ENCODE results near the gene ARL11.
"Not testable (repeated sequence)": the region's sequence is repeated elsewhere in the genome, so short reads cannot be mapped to it uniquely, and the experiment has no call there.

Gene ARL11

DNA sequence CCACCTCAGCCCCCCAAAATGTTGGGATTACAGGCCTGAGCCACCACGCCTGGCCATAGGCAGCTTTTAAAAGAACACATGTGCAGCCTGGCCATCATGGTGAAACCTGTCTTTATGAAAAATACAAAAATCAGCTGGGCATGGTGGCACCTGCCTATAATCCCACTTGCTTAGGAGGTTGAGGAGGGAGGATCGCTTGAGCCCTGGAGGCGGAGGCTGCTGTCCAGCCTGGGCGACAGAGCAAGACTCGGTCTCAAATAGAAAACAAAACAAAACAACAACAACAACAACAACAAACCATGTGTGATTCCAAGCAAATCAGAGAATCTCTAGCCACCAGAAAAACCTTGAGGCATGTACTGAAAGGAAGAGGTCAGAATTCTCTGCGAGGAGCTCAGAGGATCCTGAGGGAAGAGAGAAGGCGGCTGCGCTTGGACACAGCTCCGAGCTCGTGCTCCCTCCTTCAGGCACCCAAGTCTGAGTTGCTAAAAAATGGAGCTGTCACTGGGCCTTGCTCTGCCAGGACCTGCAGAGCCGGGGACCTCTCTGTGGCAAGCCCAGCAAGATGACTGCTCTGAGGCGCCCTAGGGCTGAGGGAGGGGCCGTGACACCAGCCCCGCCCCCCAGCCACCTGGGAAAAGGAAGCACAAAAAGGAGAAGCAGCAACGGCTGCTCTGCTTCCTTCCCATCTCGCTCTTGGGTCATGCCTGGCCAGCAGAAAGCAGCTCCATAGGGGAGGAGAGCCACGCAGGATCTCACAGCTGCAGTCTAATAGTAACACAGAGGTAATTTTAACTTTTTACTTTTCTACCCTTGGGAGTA is at the start of gene ARL11:
TSS of gene ARL11 (plus strand) at position 677 of the 822 bp plus-strand sequence. CDS start 1,941 bp downstream, outside the sequence.
- peak; percentile 13 for DNase-seq (ENCODE audit: low read depth)

DNA sequence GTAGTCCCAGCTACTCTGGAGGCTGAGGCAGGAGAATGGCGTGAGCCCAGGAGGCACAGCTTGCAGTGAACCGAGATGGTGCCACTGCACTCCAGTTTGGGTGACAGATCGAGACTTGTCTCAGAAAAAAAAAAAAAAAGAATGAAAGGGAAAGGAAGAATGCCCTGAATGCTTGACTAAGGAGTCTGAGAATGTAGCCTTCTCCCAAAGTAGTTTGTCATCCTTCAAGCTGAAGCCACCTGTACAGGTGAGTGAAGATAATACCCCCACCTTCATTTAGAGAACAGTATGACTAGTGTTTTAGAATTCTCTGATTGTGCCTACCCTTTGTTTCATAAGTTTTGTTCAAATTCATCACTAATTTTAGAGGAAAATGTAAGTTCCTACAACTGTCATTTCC is 48.8 kb upstream of the ARL11 start:
- no peak for DNase-seq (ENCODE audit: low read depth)

- no peak for DNase-seq (ENCODE audit: low read depth)
These were observed 47.2 kb upstream of the ARL11 start for GRCh38 chr13:49580980-49581680.

DNA sequence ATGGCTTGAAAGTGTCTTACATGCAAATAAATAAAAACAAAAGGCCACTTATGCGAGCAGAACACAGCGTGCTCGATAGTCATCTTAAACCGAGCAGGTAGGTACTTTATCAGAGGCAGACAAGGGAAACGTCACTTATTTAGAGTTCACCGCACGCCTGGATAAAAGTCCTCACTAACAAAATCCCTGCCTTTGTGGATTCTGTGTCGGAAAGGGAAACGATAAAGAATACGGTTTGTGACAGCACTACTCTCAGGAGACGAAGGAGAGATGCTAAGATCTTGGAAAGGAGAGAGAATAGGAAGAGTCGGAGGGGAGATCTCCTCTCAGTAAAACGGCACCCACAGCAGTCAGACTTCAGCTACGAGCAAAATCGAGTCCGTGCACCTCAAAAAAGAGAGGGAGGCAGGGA is 43.5 kb upstream of the ARL11 start:
- no peak for DNase-seq (ENCODE audit: low read depth)

DNA sequence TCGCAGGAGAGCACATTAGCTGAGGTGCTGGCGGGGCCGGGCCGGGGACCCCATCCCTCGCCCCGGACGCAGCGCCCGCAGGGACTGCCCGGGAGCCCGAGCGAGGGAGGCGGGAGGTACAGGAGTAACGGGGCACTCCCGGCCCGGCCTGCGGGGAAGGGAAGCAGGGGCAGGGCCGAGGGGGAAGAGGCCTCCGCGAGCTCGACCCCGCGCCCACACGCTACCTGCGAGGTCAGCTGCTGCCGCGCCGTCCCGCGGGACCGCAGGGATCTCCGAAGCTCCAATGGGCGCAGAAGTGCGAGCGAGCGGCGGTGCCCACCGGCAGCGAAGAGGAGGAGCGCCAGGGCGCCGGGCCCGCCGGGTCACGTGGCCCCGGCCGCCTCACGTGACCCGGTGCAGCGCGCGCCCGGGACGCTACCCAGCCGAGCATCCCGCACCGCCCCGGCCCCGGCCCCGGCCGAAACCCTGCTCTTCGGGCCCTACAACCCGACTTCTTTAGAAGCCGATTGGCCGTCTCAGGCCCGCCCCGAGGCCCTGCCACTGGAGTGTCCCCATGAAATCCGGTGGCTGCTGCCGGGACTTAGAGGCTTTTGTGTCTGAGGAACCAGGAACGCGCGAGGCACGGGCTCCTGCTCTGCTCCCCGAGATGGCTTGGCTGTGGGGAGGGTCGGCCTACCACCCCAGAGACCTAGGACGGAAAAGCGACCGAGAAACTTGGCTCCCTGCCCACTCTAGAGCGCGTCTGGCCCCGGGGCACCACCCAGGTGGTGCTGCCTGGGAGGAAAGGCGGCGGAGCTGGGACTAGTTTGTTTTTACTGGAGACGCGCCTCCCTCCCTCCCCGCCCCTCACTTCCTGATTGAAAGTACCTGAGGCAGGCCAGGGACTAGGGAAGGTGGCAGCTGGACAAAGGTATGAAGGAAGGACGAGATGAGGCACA is 42.8 kb upstream of the ARL11 start, which contains the start of gene RCBTB1:
TSS of gene RCBTB1 (minus strand) at position 339 of the 938 bp plus-strand sequence. CDS start 18,279 bp downstream, outside the sequence.
- peak; percentile 55 for DNase-seq (ENCODE audit: low read depth)

DNA sequence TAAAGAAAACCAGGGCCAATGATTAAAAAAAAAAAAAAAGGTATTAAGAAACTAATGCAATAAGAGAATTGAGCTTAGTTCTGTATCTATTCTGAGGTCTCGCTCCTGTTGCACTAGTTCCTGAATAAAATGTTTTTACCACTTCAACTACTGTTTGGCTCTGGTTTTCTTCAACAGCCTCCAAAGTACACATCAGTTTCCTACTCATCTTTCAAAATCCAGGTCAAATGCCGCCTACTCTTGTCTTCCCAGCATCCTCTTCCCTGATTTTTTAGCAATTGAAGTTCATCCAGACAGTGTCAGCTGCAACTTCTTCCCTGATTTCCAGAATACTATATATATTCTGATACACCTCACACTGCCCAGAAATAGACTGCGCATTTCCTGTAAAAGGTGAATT is 41.6 kb upstream of the ARL11 start:
- DNase-seq (ENCODE audit: low read depth), result no peak

DNA sequence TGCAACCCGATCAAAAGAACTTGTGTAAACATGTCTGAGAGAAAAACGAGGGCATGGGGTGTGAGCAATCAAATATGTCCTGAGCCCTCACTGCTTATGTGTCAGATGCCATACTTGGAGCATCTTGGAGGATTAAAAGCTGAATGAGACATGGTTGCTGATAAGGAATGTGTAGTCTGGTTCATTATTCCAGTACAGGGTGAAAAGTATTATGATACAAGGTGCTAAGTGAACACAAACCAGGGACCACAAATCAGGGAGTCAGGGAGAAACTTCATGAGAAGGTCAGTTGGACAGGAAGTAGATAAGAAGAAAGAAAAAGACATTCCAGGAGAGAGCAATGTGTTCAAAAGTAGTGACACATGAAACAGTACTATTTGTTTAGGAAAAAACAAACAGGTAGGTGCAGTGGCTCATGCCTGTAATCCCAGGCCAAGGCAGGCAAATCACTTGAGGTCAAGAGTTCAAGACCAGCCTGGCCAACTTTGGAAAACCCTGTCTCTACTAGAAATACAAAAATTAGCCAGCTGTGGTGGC is 40.9 kb upstream of the ARL11 start:
- no peak for DNase-seq (ENCODE audit: low read depth)

DNA sequence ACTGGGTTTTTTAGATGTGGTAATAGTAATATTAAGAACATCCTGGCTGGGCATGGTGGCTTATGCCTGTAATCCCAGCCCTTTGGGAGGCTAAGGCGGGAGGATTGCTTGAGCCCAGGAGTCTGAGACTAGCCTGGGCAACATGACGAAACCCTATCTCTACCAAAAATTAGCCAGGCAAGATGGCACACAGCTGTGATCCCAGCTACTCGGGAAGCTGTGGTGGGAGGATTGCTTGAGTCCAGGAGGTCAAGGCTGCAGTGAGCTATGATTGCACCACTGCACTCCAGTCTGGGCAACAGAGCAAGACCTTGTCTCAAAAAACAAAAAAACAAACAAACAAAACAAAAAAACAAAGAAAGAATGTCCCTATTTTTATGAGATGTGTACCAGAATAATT is 37.6 kb upstream of the ARL11 start:
- DNase-seq (ENCODE audit: low read depth), result not testable (repeated sequence)

- not testable (repeated sequence) for DNase-seq (ENCODE audit: low read depth)
These were observed 34.4 kb upstream of the ARL11 start for GRCh38 chr13:49593876-49594275.

GRCh38 chr13:49594576-49594975 is 33.7 kb upstream of the ARL11 start:
- DNase-seq (ENCODE audit: low read depth), result no peak

DNA sequence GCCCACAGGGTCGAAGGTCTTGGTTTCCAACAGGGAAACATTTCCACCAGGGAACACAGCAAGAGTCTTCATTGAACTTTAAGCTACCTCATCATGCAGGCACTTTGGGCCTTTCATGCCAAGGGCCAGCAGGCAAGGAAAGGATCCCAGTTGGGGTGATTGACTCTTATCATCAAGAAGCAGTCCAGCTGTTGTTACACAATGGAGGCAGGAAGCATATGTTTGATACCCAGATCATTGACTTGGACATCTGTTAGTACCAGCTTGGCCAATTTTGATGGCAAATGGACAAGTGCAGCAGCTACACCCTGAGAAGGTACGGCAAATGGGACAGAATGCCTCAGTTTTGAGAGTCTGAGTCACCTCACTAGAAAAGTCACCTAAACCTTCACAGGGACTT is 32.1 kb upstream of the ARL11 start:
- no peak for DNase-seq (ENCODE audit: low read depth)

- DNase-seq (ENCODE audit: low read depth), result no peak
These were observed 31.2 kb upstream of the ARL11 start for GRCh38 chr13:49597043-49597641.

DNA sequence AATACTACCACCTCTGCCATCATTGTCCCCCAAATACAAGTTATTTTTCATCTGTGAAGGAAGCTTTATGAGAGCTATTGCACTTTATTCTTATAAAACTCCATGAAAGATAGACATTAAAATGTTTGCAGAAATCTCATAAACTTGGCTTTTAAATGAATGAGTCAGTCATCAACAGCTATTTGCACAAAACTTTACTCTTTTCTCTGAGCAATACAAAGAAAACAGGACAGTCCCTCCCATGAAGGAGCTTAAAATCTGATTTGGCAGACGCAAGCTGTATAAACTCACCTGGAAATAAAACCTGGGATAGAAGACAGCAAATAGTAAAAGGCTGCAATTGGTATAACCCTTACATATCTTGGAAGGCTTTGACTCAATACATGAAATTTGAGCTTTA is 26.3 kb upstream of the ARL11 start:
- no peak for DNase-seq (ENCODE audit: low read depth)

DNA sequence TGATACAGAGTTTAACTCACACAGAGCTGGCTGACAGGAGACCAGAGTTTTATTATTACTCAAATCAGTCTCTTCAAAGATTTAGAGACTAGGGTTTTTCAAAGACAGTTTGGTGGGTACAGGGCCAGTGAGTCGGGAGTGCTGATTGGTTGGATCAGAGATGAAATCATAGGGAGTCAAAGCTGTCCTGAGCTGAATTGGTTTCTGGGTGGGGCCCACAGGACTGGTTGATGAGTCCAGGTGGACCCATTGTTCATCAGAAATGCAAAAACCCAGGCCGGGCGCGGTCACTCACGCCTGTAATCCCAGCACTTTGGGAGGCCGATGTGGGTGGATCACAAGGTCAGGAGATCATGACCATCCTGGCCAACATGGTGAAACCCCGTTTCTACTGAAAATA is 25.7 kb upstream of the ARL11 start:
- not testable (repeated sequence) for DNase-seq (ENCODE audit: low read depth)

DNA sequence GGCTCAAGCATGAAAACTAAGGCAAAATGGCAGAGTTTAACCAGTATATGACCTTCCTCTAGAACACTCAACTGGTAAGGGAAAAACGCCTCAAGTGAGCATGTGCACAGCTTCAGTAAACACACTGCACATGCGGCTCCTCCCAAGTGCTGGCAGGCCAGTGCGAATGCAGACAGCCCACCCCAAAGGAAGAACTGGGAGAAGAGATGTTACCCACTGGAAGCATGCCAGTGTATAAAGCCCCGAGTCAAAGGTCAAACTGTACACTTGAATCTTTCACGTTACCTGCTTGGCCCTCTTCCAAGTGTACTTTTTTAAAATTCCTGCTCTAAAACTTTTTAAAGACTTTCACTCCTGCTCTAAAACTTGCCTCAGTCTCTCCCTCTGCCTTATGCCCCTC is 23.7 kb upstream of the ARL11 start:
- no peak for DNase-seq (ENCODE audit: low read depth)

DNA sequence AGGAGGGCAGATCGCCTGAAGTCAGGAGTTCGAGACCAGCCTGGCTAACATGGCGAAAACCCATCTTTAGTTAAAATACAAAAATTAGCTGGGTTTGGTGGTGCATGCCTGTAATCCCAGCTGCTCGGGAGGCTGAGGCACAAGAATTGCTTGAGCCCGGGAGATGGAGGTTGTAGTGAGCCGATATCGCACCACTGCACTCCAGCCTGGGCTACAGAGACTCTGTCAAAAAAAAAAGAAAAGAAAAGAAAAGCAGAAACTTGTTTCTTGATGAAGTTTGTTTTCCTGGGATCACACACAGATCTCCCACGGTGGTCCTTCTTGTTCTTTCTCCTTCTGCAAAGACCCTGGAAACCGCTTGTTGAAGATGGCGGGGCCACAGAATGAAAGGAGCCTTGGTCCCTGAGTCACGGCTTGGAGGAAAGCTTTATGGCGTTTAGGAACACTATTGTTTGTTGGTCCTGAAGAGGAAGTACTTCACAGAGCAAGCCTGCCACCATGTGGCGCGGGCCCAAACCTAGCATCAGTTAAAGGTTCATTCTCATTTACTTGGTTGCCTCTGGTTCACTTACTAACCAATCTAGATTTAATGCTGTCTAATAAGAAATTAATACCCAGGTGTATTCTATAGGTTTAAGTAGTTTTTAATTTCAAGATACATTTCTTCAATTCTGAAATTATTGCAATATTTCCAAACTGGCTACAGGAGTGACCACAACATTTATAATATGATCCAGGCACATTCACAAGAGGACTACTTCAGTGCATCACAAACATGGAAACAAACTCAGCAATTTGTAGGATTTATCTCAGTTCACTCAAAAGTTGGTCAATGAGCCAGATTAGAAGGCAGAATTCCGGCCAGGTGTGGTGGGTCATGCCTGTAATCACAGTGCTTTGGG is 21.3 kb upstream of the ARL11 start:
- DNase-seq (ENCODE audit: low read depth), result peak; percentile 69

DNA sequence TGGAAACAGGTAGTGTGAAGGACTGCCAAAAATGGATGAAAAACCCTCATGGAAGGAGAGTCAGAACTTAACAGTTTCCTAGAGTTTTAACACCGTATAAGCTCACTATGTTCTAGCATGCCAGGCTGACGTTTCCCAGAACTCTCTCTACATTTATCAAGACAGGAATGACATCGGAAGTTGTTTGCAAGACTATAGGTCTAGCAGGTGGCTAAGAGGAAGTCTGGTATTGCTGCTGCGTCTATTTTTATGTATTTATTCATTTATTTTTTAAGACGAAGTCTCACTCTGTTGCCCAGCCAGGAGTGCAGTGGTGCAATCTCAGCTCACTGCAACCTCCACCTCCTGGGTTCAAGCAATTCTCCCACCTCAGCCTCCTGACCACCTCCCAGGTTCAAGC is 20.5 kb upstream of the ARL11 start:
- DNase-seq (ENCODE audit: low read depth), result no peak

- no peak for DNase-seq (ENCODE audit: low read depth)
These were observed 19.5 kb upstream of the ARL11 start for GRCh38 chr13:49608651-49609331.

- no peak for DNase-seq (ENCODE audit: low read depth)
These were observed 18.1 kb upstream of the ARL11 start for GRCh38 chr13:49610176-49610575.

GRCh38 chr13:49612042-49612441 is 16.3 kb upstream of the ARL11 start:
- not testable (repeated sequence) for DNase-seq (ENCODE audit: low read depth)
